ENCODE data around the gene MPP3.

DNA sequence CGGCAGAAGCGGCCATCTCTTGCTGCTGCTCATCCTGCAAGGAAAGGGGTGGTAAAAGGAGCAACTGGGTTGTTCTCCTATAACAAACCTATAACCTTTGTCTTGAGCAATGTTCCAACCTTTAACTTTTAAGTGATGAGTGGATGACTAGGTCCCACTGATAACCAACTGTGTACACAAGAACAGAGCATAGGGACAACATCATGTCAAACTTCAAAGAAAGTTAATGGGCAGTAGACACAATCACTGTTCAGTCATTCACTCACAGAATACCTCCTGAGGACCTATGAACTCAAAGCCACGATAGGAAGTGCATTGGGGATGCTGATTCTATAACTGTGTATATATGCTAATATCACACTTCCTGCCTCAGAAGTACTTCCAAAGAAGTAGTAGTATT is 31.1 kb downstream of the MPP3 start:
- no peak for TF ChIP-seq POLR2A (IDR thresholded peaks at IDR 0.05)
- TF ChIP-seq, protein P1, sequence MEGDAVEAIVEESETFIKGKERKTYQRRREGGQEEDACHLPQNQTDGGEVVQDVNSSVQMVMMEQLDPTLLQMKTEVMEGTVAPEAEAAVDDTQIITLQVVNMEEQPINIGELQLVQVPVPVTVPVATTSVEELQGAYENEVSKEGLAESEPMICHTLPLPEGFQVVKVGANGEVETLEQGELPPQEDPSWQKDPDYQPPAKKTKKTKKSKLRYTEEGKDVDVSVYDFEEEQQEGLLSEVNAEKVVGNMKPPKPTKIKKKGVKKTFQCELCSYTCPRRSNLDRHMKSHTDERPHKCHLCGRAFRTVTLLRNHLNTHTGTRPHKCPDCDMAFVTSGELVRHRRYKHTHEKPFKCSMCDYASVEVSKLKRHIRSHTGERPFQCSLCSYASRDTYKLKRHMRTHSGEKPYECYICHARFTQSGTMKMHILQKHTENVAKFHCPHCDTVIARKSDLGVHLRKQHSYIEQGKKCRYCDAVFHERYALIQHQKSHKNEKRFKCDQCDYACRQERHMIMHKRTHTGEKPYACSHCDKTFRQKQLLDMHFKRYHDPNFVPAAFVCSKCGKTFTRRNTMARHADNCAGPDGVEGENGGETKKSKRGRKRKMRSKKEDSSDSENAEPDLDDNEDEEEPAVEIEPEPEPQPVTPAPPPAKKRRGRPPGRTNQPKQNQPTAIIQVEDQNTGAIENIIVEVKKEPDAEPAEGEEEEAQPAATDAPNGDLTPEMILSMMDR (IDR thresholded peaks at IDR 0.05), result no peak

All from ovary (tissue), 3 donors.